DMS 273 treated with DMSO at 0.1 percent for 48 hours (cell line): Measurements from ENCODE around the gene SERTM1.
A peak's percentile ranks its signal among the peaks of the same experiment; 100 is the strongest.

Source experiments
- DNase-seq: peaks from one replicate; lab custom pipeline; 2025; lab: John Stamatoyannopoulos, UW

The SERTM1 gene

DNA sequence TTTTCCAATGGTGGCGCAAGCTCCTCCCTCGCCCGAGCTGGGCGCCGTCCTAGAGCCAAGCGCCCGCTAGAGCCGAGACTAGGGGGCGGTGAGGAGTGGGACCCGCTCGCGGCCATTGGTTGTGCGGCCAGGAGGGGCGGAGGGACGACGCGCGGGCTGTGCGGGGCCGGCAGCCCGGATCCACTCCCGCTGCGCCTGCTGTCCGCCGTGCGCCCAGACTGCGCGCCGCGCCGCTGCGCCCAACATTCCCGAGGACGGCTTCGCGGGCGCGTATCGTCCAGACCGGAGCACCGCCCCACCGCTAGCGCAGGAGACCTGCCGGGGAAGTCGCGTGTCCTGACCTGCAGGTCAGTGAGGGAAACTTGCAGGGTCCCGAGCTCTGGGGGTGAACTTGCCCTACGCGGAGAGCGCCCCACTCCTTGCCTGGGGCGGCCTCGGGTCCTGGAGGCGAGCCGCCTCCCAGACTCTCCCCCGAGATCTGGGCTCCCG lies at the start of gene SERTM1:
Gene SERTM1 (plus strand): TSS at position 183 of the 489 bp plus-strand sequence. CDS start 21,059 bp downstream, outside the sequence.
- DNase-seq: peak; percentile 3

DNA sequence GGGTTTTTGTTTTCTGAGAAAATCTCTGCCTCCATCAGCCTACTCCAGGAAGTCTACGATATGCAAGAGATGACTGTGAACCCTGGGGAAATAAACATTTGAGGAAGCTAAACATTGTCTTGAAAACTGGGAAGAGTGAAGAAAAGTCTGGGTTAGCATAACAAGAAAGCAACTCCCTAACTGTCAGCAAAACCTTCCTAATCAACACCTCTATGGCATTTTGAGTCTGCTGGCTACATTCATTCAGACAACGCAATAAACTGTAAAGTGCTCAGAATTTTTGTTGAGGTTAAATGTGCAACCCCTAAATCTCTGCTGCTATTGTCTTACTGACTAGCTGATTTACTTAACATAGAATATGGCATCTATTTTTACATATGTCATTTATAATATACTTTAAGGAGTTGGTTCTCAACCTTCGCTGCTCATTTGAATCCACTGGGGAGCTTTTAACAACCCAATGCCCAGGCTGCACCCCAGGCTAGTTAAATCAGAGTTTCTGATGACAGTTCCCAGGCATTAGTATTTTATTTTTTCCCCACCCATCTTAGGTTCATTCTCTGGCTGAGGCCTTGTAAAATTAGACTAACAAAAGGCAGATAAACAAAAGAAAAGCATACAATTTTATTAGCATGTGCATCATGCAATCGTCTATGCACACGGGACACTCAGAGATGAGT lies 45.3 kb upstream of the SERTM1 start:
- DNase-seq: no peak

DNA sequence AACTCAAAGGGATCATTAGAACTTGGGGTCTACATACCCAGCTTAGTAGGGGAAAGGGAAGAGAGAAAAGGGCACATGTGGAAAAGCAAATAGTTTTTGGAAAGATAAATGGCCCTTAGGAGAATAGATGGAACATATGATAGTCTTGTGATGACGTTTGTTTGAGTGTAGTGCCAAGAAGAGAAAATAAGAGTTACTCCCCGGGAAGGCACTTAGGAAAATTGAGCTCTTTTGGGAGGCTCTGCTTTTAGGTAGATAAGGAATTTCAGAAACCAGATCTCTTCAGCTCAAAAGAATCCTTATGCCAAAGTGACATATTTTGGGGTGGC lies 44.8 kb upstream of the SERTM1 start:
- no peak for DNase-seq

DNA sequence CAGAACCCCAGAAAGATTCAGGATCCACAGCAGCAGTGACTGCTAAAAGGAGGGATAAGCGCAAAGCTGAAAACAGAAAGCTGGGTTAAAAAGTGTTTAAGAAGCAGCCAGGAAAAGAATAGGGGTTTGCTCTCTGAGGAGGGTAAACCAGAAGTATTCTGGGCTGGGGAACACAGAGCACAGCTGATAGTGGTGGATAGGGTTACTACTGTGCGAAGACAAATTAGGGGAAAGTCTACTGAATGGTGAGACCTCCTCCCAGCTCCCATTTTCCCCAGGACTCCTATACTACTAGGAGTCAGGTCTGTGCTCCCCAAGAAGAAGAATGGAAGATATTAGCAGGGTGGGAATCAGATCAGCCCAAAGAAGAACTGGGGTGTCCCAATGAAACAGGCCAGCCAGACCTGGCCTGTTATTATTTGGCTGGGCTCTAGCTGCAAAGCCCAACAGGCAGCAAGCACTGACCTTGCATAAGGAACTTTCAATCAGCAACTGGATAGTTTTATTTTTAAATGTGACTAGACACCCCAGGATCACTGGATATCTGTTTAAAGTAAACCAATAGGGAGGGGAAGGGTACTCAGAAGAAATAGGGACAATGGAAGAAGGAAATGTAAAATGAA lies 43.5 kb upstream of the SERTM1 start:
- DNase-seq: no peak

DNA sequence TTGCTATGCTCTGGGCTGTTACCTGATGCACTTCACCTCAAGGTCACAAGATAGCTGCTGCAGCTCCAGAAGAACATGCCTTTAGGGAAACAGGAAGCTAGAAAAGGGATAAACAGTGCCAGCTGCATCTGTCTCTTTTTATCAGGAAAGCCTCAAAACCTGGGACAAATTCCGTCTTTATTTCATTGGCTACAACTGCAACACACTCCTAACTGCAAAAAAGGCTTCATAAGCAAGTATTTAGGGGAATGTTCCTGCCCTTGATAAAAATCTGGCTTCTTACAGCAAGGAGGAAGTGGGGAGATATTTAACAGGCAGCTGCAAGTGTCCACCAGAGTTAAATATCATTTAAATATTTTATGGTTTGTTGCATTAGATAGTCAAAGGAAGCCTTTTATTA lies 34.2 kb upstream of the SERTM1 start:
- no peak for DNase-seq

DNA sequence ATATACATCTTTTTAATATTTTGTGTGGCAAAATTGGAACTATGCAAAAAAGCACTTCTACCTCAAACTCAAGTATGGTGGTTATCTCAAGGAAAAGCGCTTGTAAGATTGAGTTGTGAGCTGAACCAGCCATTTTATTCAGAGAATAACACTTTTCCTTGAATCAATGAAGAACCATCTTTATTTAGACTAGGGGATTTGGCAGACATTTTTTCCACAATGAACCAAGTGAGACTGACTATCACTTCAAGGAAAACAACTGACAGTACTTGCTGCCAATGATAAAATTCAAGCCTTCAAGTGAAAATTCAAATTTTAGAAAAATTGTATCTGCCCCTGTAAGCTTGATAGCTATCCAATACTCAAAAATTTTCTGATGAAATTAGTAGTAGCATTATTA lies 23.2 kb upstream of the SERTM1 start:
- no peak for DNase-seq

DNA sequence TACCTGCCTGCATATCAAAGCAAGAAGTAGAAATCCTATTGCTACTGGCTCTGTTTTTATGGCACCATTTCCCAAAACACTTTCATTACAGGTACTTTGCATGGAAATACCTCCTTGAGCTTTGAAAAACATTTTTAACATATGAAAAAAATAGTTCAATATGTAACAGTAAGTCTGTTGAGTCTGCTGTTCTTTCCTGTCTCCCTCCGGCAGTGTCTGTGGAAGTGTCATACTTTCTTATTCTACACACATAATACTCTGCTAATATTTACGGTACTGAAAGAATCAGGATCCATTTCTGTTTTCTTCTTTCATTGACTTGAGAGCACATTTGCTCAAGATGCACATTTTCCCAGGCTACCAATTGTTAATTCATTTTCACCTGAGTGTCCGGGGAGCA lies 8.2 kb upstream of the SERTM1 start:
- no peak for DNase-seq

DNA sequence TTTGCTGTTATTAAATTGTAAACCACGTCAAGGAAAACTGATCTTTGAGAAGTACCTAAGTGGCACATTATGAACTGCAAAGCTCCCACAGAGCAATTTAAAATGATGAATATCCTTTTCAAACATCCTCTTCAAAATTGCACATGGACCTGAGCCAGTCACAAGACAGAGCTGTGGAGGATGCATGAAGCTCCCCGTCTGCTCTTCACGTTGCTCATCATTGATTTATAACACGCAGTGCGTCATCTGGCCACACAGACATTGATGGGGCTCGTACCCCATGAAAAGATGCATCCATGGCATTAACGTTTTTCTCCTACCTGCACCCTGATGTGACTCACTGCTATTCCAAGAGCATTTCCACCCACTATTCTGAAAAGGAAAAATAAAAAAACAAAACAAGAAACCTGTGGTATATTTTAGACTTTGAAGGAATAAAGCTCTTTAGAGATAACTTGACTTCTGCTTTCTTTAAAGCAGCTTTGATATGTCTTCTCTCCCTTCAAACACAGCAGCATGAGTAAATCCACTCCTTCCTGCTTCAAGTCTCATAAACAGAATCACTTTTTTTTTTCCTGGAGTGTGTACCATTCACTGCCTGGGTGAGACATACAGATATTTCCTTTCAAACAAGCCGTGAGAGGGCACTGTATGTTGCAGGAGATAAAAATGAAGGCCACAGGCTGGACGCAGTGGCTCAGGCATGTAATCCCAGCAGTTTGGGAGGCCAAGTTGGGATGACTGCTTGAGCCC lies 7.2 kb upstream of the SERTM1 start:
- DNase-seq: no peak

DNA sequence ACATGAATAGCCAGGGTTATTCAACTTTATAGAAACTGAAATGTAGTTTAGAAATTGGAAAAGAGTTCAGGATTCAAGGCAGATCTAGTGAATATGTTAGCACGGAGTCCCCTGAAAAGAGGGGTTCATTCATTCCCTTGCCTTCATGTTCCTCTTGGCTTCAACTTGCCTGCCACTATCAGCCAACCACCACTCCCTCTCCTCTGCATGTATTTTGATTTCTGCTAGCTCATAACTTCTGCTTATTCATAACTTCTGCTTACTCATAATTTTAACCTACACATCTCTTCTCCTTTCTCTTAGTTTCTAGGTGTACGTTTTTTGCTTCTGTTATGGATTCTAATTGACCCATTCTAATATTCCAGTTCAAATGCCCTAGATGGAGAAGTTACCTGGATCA lies 5.5 kb upstream of the SERTM1 start:
- DNase-seq: no peak

DNA sequence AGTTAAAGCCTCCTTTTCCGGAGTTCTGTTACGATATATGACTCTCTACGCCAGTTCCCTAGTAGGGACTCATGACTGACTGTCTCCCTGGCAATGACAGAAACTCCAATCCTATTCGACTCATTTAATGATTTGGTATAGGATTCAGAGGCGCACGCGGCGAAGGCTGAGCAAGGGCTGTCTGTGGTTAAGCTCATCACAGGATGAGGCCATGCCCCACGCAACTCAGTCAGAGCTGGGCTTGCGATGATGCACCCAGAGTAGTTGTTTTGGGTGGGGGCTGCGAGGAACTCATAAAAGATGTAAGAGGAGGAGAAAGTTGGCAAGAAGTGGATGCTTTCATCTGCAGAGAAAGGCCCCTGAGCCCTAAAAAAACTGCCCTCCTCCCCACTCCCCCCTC lies 468 bp upstream of the SERTM1 start:
- DNase-seq: no peak

DNA sequence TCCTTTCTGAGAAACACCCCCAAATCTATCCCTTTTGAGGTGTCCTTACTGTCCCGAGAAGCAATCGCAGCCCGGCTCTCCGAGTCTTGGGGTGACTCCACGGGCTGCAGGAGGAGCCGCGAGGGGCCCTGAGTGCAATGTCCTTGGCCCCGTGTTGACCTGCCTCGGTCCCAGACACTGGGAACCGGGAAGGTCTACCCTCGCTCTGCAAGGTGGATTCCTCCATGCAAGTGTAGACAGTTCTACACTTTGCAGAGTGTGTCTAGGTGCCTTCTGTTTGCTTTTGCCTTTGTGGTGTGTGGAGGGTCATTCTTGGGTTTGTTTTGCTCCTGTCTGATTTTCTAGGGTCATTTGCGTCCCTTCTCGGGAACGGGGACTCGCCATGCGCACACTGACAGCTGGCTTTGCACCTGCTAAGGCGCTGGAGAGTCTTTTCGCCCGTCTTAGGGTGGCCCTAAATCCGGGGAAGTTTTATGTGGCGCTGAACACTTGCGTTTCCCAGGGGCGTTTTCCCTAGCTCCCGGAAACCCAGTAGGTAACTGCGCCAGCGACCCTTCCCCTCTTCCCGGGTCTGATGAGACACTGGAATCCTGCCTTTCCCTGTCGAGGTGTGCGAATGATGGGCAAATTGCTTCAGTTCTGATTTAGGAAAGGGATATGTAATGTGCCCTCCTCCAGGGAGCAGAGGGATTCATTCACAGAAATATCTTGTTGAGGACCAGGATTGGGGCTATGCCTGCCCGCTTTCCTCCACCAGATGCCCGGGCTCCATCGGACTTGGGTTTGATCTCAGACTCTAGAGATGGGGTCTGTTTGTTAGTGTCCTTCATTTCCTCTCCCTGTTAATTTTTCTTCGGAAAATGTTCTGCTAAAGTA lies 755 bp downstream of the SERTM1 start:
- no peak for DNase-seq

DNA sequence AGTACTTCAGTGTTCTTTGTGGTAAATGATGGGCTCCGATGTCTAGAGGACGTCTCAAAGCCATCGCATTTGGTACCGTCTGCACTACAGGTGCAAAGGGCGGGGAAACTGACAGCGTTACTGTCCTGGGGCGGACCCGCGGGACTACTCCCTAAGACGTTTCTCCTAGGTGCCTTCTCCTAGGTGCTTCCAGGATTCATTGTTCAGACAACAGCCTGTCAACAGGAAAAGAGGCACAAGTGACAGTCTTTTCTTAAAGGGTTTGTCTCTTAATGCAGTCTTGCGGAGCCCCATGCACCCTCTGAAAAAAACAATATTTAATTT lies 1.4 kb downstream of the SERTM1 start:
- DNase-seq: no peak

DNA sequence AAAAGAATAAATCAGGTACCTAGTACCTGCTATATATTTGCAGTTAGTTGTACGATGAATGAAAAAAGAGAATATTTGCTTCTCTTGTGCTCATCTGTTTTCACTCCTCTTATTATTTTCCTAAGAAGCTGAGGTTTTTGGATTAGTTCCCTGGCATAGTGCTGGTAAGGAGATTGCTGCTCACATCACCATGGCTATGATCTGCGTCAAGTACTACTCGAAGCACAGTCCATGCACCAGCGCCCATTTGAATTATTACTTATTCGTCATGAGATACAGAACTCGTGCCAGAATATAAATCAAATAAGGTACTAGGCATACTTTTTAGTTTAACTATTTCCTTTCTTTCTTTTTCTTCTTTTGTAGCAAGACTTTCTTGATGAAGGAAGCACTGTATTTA lies 7.1 kb downstream of the SERTM1 start:
- DNase-seq: no peak

DNA sequence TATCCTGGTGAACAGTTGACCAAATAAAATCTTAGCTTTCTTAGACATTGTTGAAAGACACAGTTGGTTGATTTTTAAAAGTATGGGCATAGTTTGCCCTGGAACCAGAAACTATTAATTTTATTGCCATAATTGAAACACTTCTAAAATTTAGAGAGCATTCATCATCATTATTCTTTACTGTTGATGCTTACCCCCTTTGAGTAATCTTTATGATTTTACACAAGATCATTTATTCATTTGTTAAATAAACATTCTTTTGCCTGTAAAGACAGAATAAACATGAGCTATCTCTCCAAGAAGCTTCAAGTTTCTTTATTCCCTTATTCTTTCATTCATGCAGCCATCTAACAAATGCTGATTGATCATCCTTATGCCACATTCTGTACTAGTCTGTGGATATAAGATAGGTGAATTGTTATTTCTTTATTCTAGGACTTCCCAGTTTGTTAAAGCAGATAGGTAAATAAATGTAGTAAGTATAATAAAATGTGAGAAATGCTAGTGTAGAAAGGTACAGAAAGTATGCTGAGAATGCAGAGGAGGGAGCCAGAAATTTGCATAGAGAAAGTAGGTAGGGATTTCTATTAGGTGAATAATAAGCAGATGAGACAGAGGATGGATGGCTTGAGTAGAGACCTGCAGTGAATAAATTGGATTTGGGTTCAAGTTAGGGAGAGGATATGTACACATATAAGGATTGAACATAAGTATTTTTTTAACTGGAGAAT lies 8.2 kb downstream of the SERTM1 start:
- DNase-seq: no peak

DNA sequence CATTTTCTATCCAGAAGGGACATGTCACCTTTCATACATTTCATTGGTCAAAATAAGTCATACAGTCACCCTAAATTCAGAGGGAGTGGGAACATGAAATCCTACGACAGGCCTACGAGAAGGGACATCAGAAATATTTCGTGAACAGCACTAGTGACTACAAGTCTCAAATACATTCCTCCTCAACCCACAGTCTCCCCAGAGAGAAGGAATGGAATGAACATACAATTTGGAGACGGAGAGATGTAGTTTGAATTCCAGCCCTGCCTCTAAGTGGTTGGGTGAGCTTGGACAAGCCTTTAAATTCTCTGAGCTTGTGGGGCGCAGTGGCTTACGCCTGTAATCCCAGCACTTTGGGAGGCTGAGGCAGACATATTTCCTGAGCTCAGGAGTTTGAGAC lies 9.9 kb downstream of the SERTM1 start:
- DNase-seq: no peak

DNA sequence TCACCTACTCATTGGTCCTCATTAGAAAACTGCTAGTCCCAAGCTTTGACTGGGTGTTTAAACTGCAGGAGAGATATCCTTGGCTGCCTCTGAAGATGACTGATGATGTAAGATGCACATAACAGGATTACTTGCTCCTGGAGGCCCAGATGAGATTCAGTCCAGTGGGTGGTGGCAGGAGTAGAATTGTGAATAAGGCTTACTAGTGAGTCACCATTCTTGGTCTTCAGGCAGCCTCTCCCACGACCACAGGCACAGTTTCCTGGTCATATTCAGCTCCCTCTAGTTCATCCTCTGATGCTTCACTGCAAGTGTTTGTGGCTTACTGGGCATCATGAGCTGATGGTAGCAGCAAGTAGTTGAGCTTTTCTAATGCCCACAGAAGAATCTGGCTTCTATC lies 12.1 kb downstream of the SERTM1 start:
- no peak for DNase-seq

DNA sequence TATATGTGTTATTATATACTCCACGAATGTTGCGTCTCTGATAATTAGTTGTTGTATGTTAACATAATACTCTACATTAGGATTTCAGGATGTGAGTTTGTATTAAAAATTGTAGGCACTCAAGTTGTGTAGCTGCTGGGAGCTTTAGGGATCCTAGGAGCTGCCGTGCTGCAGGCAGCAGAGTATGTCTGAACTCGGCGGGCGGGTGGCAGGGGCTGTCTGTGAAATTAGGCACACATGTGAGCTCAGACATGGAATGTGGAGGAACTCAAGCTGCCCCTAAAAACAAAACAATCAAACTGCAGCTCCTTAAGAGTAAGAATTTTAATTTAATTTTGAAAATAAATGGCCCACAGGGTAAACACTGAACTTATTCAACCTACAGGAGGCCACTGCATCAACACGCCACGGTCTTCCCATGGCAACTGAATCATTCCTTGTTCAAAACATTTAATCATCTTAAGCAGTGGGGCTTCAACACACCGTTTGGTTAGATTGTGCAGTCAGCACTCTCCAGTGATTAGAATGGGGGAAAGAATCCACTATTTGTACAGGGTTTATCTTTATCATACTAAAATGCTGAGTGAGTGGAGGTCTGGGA lies 22.7 kb downstream of the SERTM1 start:
- DNase-seq: no peak

DNA sequence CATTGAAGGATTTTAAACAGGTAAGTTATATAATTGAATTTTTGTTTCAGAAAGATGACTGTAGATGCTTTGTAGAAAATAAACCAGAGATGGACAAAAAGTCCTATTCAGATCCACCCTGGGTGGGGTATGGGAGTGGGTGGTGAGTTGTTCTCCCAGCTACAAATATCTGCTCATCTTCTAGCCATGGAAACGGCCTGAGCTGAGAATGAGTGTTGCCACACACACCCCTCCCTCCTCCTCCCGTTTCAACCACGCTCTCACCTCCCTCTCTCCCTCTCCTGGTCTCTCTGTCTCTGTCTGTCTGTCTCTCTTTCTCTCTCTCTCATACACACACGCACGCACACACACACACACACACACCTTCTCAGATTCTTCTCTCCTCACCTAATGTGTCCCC lies 26.4 kb downstream of the SERTM1 start:
- DNase-seq: no peak

DNA sequence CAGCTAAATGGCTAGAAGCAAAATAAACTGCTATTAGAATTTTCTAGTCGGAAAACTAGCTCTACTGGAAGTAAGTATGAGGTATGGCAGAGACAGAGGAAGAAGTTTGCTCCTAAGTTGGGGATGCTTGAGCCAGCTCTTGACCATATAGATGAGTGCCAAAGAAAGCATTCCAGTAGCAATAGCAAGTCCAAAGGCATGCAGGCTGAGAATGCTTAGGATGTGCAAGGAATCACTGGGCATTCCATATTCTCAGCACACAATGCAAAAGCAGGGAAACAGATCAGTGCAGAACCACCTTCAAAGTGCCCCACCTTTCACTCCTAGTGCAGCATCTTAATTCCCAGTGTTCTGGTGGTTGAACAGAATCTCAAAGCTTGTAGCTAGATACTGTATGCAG lies 32.9 kb downstream of the SERTM1 start:
- DNase-seq: no peak

DNA sequence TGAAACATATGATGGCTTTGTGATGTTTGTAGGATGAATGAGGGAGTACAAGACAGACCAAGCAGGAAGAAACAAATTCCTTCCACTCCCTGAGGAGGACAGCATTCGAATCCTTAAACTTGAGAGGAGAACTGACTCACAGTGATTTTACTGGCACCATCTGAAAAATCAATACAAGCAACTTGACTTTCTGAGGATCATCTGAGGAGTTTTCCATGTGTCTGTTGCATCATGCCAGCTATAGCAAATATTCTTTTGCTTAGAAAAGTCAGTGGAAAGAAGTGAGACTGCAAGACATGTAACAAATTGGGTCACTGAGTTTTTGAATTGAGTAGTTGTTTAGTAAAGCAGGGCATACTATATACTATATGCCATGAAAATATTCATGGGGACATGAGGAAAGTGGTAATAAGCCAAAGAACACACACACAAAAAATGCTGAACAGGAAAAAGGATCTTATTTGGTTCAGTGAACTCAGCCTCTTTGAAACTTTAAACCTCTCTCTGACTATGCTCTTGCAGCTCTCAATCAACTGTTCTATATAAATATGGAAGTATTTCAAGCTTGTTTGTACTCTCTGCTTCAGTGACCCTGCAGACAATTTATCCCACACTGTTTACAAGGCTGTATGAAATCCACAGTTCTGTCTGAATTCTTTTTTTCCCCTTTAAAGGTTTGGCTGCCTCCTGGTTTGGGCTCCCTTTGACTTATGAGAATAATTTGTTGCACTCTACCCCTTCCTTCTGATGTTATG lies 35.5 kb downstream of the SERTM1 start:
- no peak for DNase-seq

DNA sequence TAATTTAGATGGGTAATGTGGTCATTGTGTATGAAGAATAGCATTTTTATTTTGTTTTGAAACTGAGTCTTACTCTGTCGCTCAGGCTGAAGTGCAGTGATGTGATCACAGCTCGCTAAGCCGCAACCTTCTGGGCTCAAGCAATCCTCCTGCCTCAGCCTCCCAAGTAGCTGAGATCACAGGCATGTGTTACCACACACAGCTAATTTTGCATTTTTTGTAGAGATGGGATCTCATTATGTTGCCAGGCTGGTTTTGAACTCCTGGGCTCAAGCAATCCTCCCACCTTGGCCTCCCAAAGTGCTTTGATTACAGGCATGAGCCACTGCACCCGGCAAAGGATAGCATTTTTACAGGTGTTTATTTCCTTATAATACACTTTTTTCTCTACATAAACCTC lies 36.6 kb downstream of the SERTM1 start:
- no peak for DNase-seq
